ENCODE results near the gene EGFL7.

DNA sequence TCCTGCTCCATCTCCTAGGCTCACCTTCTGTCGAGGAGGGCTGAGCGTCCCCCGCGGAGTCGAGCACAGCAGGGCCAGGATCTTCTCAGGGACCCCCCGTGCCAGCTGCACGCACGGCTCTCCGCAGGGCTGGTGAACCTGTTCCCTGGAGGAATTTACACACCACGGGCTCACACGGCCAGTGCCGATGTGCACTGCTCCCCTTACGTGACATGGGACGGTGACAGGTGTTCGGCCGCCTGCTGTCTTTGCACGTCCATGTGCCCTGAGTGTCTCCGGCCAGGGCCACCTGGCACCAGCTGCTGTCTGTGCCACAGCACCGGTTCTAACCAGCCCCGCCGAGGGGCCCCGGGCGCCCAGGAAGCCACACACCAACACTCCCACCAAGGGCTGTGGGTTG, 33.2 kb downstream of the EGFL7 start:
- TF ChIP-seq, protein P1, sequence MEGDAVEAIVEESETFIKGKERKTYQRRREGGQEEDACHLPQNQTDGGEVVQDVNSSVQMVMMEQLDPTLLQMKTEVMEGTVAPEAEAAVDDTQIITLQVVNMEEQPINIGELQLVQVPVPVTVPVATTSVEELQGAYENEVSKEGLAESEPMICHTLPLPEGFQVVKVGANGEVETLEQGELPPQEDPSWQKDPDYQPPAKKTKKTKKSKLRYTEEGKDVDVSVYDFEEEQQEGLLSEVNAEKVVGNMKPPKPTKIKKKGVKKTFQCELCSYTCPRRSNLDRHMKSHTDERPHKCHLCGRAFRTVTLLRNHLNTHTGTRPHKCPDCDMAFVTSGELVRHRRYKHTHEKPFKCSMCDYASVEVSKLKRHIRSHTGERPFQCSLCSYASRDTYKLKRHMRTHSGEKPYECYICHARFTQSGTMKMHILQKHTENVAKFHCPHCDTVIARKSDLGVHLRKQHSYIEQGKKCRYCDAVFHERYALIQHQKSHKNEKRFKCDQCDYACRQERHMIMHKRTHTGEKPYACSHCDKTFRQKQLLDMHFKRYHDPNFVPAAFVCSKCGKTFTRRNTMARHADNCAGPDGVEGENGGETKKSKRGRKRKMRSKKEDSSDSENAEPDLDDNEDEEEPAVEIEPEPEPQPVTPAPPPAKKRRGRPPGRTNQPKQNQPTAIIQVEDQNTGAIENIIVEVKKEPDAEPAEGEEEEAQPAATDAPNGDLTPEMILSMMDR (conservative IDR thresholded peaks at IDR 0.05; ENCODE audit: low read depth, low read length) = no peak
- TF ChIP-seq EZH2 (IDR thresholded peaks at IDR 0.05; ENCODE audit: borderline replicate concordance, low read depth, low read length, poor library complexity, severe bottlenecking) = no peak
